Ramos (cell line): ENCODE results near the gene R3HDM2.

ENCODE experiments used
- in situ Hi-C: fragments of 300-500 bp; cut with MboI; formaldehyde crosslinking; loops from one replicate; pipeline ENCODE4 v1.14.3; 2022; ENCODE audit warnings: low sequenced_read_pairs; ENCODE audit not compliant: unreplicated experiment

The R3HDM2 gene

GRCh38 chr12:57215668-57216013 is 215.2 kb downstream of the R3HDM2 start:
- in situ Hi-C loops = no loop called here

GRCh38 chr12:57215065-57215464 is 215.8 kb downstream of the R3HDM2 start:
- in situ Hi-C loops = no loop called here

- in situ Hi-C loops = loop anchor here (5.0 kb wide), 1 partner anchor 33 kb away; no protein-coding TSS in a partner anchor
These were observed 216.5 kb downstream of the R3HDM2 start for GRCh38 chr12:57214398-57214781.

- in situ Hi-C loops = loop anchor here (5.0 kb wide), 1 partner anchor 33 kb away; no protein-coding TSS in a partner anchor
These were observed 217.0 kb downstream of the R3HDM2 start for GRCh38 chr12:57213763-57214397.

GRCh38 chr12:57213058-57213715 is 217.7 kb downstream of the R3HDM2 start:
- in situ Hi-C loops = loop anchor here (5.0 kb wide), 1 partner anchor 34 kb away; no protein-coding TSS in a partner anchor

GRCh38 chr12:57212701-57213057 is 218.2 kb downstream of the R3HDM2 start:
- in situ Hi-C loops = loop anchor here (5.0 kb wide), 1 partner anchor 35 kb away; no protein-coding TSS in a partner anchor

- in situ Hi-C loops = loop anchor here (5.0 kb wide), 1 partner anchor 35 kb away; no protein-coding TSS in a partner anchor
These were observed 218.8 kb downstream of the R3HDM2 start for GRCh38 chr12:57211791-57212700.

- in situ Hi-C loops = loop anchor here (5.0 kb wide), 1 partner anchor 36 kb away; no protein-coding TSS in a partner anchor
These were observed 219.7 kb downstream of the R3HDM2 start for GRCh38 chr12:57210926-57211692.

- in situ Hi-C loops = loop anchor here (5.0 kb wide), 1 partner anchor 37 kb away; no protein-coding TSS in a partner anchor
These were observed 220.4 kb downstream of the R3HDM2 start for GRCh38 chr12:57210461-57210860.

GRCh38 chr12:57209916-57210315 is 220.9 kb downstream of the R3HDM2 start:
- in situ Hi-C loops = loop anchor here (5.0 kb wide), 1 partner anchor 37 kb away; no protein-coding TSS in a partner anchor

- in situ Hi-C loops = no loop called here
These were observed 222.1 kb downstream of the R3HDM2 start for GRCh38 chr12:57208631-57209282.

GRCh38 chr12:57207731-57208630 is 222.9 kb downstream of the R3HDM2 start:
- in situ Hi-C loops = no loop called here

- in situ Hi-C loops = no loop called here
These were observed 224.9 kb downstream of the R3HDM2 start for GRCh38 chr12:57205931-57206330.

- in situ Hi-C loops = no loop called here
These were observed 225.7 kb downstream of the R3HDM2 start for GRCh38 chr12:57205186-57205585.

GRCh38 chr12:57204454-57204853 is 226.4 kb downstream of the R3HDM2 start:
- in situ Hi-C loops = no loop called here

GRCh38 chr12:57203791-57204190 is 227.1 kb downstream of the R3HDM2 start:
- in situ Hi-C loops = no loop called here
